GOT3 (cell line): ENCODE results near the gene KCP.
"Not testable (repeated sequence)": the region's sequence is repeated elsewhere in the genome, so short reads cannot be mapped to it uniquely, and the experiment has no call there.

Experiments
- DNase-seq: peaks from one replicate; lab custom pipeline; 2025; ENCODE audit warnings: mixed read lengths; lab: John Stamatoyannopoulos, UW

KCP gene

GRCh38 chr7:128921866-128922440, 11.4 kb upstream of the KCP start:
- DNase-seq = no peak

- no peak for DNase-seq
Observed at GRCh38 chr7:128920913-128921582, 10.5 kb upstream of the KCP start.

DNA sequence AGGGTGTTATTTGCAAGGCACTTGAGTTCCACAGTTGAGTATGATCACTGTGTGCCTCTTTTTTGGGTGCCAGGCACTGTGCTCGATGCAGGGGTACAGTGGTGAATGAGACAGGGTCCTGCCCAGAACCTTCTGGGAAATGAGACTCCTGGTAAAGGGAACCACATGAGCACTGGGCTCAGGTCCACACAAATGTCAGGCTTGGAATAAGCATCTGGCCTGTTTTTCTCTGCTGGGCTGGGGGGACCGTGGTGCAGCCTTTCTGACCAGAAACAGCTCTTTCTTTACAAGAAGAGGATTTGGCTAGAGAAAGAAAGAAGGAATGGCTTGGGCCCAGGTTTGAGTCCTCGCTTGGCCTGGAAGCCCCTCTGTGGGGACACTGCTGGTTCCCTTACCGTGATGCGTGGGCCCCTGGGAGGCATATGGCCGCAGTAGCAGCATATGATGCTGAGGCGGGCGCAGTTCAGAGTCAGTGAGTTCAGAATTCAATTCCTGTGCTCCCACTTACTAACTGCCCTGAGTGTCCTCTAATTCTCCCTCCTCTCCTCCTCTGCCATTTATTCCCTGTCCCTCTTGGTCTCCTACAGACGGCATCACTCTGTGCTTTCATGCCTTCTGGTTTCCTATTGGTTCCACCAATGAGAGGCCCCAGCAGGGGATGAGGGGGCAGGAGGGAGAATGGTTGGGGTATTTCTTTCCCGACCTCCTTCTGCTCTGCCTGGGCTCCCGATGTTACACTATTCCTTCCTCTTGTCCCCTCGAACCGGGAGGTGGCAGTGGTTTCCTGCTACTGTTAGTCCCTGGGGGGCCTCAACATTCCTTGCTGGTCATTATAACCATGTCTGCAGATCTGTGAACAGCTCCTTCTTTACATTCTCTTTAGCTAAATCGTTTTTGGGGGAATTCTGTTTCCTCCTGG, 9.6 kb upstream of the KCP start:
- no peak for DNase-seq

DNA sequence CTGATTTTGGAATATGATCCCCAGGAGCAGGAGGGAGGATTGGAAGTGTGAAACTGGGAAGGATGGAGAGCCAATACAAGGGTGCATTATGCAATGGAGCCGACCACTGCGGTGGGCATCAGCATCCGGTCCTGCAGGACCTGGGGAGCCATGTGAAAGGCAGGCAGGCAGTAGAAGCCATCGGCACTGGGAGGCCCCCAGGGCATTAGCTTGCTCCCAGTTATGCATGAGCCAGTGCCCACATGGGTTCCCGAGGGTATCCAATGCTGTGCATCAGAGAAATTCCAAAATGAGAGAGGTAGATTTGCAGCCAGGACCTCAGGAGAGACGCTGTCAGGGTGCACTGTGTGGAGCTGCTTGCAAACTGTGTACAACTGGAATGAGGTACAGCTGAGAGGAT, 8.7 kb upstream of the KCP start:
- no peak for DNase-seq

GRCh38 chr7:128918016-128918665, 7.6 kb upstream of the KCP start:
- no peak for DNase-seq

GRCh38 chr7:128917122-128917521, 6.6 kb upstream of the KCP start:
- no peak for DNase-seq

- no peak for DNase-seq
Observed at GRCh38 chr7:128916643-128916915, 6.1 kb upstream of the KCP start.

DNA sequence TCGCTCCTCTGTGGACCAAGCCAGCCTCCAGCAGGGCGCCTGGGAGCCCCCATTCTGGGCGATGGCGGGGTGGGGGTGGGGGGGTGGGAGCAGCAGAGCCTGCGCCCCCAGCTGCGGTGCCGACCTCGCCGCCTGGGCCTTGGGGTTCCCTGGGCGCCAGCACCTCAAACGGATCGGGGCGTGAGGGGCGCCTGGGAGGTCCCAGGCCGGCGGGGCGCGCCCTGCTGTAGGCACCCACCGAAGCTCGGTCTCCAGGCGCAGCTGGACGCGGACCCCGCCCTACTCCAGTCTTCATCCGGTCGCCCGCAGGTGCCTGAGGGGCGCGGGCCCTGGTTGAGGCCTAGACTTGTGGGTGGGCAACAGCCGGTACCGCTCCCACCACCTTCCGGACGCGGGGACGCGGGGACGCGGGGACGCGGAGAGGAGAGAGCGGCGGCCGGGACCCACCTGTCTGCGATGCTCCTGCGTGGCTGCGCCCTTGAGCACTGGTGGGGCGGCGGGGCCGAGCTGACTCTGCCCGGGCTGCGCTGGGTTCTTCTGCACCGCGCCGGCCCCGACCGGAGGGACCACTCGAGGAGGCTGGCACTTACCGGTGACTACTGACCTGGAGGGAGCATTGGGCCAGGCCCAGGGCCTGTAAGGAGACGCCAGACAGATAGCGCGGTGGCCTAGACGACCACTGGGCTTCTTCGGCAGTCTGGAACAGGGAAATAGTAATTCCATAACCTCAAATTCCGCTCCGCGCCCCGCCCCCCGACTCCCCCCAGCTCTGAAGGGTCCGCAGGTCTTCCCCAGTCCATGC, 5.5 kb upstream of the KCP start:
- no peak for DNase-seq

DNA sequence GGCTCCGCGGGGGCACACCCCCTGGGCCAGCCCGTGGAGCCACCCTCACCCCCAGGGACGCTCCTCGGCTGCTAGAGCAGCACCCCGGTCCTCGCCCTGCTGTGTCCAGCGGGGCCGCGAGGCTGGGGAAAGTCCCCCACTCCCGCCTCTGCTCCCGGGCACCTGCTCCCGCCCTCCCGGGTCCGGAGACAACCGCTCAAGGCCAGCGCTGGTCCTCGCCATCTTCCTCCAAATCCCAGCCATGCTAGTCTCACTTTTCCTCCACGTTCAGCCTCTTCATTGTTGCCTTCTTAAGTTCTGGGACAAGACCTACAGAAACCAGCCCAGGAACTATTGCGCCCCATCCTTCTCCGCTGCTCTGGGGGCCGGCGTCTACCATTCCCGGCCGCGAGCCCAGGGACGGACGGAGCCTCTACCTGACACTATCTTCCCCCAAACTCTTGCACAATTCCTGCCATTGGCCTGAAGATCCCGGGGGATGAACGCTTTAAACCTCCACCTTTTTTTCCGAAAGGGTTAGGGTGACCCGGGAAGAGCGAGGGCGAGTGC, 4.8 kb upstream of the KCP start:
- DNase-seq = no peak

DNA sequence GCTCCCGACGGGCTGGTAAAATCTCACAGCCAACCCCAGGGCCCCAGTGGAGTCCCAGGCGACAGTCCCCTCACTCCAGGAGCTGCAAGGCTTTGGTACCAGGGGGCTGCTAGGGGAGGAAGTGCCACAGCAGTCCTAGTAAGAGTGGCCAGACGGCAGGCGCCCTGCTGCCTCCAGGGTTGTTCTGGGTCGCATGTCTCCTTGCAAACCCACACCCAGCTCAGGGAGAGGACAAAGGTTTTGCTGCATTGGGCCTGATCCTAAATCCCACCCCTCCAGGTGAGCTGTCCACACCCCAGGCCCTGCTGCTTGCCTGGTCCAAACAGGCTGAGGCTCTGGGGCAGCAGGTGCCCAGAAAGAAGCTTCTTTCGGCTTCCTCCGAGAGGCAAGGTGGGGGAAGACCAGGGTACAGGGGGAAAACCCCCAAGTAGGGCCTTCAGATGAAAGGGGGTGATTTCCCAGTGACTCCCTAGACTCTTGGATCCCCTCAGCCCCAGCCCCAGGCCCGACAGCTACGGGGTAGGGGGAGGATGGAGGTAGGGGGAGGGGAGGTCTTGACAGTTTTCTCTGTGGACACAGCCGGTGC, 4.2 kb upstream of the KCP start:
- DNase-seq = no peak

- DNase-seq = no peak
Observed at GRCh38 chr7:128913870-128914565, 3.5 kb upstream of the KCP start.

- not testable (repeated sequence) for DNase-seq
Observed at GRCh38 chr7:128912709-128913495, 2.4 kb upstream of the KCP start.

DNA sequence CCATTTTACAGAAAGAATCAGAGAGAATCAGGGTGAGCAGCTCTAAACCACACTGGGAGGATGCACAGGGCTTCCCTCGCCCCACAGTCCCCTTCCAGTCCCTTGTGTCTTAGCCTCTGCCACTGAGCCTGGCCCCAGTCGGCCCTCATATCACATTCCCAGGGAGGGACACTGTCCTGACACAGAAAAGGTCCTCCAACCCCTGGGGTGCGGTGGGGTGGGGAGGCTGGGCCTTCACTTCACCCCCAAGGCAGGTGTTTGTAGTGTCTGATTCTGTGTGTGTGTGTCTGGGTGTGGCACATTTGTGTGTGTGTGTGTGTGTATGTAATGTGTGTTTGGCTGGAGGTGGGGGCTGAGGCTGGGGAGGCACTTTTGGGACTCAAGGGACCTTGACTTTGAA, 1.8 kb upstream of the KCP start:
- no peak for DNase-seq

- DNase-seq = no peak
Observed at GRCh38 chr7:128911423-128912031, 1.0 kb upstream of the KCP start.

DNA sequence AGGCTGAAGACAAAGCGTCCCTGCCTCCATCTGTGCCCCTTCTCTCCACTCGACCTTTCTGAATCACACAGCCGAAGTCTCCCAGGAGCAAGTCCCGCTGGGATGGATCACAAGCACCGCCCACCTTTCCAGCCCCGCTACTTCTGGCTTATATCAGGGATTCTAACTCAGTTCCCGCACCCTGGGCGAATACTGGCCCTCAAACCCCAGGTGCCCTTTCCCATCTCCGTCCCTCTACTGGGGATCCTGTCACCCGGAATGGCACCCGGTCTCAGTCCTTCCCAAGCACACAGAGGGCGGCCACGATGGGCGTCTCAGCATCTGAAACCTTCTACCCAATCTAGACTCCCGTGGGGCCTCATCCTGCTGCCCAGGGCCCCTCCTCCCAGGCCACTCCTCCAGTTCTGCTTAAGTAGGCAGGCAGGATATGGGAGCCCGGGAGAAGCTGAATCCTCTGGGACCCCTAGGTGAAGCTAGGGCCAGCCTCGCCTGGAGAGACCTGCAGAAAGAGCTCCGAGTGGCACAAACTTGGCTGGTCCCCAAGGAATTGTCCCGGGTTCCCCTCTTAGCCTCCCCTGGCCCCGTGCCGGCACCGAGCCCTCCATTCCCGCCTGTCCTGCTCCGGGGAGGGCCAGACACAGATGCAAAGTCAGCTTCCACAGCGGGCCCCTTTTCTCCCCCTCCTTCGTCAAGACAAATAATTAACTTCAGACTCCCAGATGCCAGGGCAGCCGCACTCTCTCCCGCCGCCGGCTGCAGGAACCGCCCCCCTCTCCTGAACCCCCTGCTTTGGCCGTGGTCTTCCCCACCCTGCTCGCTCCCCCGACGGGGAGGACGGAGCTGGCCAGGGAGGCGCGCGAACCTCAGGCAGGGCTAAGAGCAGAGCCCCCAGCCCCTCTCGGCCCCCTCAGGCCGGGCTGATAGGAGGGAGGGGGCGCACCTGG, 612 bp downstream of the KCP start:
- DNase-seq = no peak

GRCh38 chr7:128908750-128909624, 1.5 kb downstream of the KCP start:
- no peak for DNase-seq
